ENCODE data around the gene SRA1.

- TF ChIP-seq, protein P1, sequence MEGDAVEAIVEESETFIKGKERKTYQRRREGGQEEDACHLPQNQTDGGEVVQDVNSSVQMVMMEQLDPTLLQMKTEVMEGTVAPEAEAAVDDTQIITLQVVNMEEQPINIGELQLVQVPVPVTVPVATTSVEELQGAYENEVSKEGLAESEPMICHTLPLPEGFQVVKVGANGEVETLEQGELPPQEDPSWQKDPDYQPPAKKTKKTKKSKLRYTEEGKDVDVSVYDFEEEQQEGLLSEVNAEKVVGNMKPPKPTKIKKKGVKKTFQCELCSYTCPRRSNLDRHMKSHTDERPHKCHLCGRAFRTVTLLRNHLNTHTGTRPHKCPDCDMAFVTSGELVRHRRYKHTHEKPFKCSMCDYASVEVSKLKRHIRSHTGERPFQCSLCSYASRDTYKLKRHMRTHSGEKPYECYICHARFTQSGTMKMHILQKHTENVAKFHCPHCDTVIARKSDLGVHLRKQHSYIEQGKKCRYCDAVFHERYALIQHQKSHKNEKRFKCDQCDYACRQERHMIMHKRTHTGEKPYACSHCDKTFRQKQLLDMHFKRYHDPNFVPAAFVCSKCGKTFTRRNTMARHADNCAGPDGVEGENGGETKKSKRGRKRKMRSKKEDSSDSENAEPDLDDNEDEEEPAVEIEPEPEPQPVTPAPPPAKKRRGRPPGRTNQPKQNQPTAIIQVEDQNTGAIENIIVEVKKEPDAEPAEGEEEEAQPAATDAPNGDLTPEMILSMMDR (IDR thresholded peaks at IDR 0.05 in 4 of 5, conservative IDR thresholded peaks at IDR 0.05 in 1 of 5): peak; percentile 64 to 95 (median 80)
- peak; percentile 92 to 98 for TF ChIP-seq POLR2A (IDR thresholded peaks at IDR 0.05)
Observed at GRCh38 chr5:140547508-140548299, 9.6 kb downstream of the SRA1 start, which contains the start of gene EIF4EBP3.
